ENCODE measurements around the gene BAHD1.

BAHD1 gene

DNA sequence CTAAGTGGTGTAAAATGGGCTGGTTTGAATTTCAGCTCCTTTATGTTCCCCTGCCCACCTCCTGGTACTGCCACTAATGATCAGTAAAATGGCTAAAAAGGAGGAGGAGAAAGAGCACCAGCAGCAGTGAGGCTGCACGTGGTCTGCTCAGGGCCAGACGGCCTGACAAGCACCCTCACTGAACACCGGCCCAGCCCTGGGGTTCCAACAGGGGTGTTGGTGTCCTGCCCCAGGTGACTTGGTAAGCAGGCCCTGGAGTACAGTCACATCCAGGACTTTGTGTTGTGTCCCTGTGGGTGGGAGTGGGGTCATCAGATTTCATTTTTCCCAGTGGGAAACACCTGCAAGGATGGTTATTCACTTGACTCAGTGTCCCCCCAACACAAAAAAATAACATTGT is 5.4 kb downstream of the BAHD1 start:
- no peak for DNase-seq

DNA sequence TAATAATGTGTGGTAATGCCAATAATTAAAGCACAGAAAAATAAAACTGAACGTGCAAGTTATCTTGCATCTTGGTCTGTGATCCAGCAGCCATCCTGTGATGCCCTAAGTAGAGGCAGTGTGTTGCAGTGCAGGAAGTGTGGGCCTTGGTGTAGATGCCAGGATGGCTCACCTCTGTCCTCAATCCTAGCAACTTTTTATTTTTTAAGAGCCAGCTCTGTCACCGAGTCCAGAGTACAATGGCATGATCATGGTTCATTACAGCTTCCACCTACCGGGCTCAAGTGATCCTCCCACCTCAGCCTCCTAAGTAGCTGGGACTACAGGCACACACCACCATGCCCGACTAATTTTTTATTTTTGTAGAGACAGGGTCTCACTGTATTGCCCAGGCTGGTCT is 7.6 kb downstream of the BAHD1 start:
- no peak for DNase-seq

DNA sequence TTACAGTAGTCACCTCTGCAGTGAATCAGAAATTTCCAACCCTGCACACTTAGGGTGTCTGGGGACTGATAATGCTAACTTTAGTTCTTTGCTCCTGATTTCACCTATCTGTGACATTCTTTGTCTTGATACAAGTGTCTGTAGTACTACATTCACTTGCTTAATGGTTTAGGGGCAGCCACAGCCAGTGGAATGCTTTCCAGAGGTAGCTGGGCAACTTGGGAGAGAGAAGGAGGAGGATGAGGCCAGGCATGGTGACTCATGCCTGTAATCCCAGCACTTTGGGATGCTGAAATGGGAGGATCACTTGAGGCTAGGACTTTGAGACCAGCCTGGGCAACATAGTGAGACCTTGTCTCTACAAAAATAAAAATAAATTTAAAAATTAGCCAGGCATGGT is 8.5 kb downstream of the BAHD1 start:
- DNase-seq: no peak

DNA sequence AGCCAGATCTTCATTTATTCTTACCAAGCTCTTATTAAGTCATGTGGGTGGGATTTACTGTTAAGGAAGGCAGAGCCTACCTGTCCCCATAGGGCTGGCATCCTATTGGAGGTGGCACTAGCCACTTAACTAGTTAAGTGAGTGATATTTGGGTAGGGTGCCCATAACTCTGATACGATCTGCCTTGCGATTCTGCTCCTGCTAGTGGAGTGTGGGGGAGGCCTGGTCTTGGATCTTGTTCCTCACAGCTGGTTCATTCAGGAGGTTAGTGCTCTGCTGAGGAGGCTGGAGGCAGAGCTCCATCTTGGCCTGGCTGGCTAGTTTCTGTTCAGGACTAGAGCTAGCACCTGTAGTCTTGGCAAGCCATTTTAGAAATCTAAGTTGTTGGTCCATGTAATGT is 9.3 kb downstream of the BAHD1 start:
- no peak for DNase-seq

DNA sequence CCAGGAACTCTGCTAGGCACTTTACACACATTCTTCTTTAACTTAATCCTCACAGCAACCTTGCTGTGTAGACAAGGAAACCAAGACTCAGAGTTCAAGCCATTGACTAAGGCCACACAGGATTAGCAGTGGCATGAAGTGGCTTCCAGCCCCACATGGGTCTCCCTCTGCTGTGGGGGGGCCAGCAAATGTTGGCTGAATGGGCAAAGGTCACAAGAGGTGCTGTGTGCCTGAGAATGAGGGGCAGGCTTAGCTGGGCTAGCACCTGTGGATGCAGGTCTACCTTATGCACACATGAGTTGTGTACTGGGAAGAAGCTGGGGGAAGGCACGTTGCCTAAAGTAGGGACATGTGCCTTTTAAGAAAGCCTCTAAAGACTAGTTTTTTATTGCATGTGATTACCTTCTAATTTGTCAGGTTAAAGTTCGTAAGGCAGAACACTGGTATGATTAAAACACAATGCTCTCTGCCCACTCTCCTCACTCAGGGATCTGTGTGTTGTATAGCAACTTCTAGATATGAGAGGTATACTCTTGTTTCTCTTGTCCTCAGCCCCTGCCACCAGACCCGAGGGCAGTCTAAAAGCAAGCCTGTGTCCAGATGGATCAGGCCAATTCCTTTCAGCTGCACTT is 10.9 kb downstream of the BAHD1 start:
- DNase-seq: no peak

DNA sequence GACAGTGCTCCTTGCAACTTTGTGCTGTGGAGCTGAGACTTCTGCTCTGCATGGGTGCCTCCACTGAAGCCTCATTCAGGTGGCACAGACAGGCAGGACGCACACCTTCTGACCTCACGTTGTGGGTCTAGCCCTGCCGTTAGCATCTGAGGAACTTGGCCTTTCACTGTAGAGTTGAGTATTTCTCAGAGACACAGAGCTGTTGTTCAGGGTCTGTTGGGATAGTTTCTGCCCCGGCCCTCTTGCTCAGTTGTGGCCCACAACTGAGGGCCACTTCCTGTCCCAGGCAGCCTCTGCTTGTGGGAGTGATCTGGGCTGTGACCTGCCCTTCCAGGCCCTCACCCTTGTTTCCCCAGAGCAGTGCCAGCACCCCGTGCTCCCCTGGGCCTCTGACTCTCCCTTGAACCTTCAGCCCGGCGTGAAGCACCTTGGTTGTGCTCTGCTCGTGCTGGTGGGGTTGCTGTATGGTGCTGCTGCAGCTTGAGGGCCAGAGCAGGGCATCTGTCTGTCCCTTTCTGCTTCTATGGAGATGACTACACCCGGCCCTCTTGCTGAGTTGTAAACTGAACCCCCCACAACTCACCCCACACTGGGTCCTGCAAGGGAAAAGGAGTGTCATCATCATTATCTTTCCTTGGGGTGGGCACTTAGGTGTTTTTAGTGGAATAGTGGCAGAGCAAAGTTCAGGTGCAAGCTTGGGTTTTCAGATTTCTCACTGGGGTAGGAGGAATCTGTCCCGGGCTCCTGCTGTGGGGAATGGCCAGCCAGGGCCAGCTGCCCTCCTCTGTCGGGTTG is 11.7 kb downstream of the BAHD1 start:
- no peak for DNase-seq

DNA sequence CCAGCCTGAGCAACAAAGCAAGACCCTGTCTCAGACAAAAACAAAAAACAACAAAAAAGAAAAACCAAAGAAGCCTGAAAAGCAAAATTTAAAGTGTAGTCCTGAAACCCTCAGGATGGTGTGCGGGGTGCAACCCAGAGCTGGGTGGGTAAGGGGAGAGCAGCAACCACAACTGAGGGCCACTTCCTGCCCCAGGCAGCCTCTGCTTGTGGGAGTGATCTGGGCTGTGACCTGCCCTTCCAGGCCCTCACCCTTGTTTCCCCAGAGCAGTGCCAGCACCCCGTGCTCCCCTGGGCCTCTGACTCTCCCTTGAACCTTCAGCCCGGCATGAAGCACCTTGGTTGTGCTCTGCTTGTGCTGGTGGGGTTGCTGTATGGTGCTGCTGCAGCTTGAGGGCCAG is 13.2 kb downstream of the BAHD1 start:
- DNase-seq: peak; percentile 35

DNA sequence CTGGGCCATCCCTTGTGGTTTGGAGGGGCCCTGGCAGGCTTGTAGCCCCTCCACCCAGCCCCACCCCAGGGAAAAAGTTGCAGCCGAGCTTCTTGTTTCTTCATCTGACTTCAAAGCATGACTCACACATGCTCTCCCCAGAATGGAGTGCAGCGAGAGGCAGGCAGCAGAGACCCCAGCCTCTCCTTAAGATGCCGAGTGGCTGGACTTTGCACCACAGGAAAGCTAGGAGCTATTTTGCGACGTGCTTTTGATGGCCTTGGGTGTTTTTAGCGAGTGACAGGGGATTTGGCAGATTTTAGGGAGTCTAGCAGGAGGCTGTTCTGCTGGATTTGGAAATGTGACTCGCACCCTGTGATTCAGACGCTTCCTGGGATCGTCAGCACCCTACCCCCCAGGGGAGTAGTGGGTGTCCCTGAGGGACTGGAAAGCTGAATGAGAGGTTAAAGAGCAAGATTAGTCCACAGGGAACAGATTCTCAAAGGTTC is 14.2 kb downstream of the BAHD1 start:
- no peak for DNase-seq

DNA sequence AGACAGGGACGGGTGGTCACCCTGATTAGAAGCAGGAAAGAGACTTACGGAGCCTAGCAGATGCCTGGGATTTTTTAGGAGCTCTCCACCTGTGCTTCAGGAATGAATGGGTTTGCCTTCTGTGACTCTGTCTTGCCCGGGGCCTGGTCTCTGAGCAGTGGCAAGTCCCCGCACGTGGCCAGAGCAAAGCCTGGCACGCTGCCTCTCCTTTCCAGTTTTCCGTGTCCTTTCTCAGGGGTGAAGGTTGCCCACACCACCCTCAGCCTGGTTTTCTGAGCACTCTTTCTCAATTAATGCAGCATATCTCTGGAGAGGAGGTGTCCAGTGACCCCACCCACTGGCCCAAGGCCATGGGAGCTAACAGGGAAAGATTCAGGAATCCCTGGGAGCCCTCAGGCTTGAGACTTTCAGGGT is 15.6 kb downstream of the BAHD1 start:
- no peak for DNase-seq

DNA sequence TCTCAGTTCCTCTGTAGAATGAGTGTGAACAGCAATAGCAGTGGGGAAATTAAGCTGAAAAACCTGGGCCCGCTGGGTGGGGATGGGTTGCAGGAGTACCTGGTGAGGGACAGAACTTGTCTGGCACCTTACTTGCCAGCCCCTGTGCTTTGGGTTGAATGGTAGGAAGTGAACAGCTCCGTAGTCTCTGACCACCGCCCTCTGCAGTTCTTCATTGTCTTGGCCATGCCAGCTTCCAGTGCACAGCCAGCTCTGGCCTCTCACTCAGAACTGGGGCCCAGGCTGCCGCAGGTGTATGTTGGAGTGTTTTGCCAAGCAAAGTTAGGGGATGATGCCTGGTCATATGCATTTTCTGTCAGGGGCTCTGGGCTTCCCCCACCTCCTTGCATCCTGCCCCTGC is 16.0 kb downstream of the BAHD1 start:
- no peak for DNase-seq

DNA sequence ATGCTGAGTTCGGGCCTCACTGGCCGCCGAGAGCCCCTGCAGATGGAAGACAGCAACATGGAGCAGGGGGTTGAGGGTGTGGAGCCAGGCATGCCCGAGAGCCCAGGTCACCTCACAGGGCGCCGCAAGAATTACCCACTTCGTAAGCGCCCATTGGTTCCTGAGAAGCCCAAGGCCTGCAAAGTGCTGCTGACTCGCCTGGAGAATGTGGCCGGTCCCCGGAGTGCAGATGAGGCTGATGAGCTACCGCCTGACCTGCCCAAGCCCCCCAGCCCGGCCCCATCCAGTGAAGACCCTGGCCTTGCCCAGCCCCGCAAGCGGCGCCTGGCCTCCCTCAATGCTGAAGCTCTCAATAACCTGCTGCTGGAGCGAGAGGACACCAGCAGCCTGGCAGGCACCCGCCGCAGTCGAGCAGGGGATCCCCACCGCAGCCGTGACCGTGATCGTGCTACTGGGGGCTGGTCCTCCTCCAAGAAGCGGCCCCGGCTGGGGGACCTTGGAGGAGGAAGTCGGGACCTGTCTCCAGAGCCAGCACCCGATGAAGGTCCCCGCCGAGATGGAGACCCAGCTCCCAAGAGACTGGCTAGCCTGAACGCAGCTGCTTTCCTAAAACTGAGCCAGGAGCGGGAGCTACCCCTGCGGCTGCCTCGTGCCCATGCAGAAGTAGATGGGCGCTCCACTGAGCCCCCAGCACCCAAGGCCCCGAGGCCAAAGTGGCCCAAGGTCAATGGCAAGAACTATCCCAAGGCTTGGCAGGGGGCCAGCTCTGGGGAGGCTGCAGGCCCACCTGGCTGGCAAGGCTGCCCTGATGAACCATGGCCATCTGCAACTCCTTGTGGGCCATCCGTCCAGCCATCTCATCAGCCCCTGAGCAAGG is 18.0 kb downstream of the BAHD1 start:
- DNase-seq: no peak

DNA sequence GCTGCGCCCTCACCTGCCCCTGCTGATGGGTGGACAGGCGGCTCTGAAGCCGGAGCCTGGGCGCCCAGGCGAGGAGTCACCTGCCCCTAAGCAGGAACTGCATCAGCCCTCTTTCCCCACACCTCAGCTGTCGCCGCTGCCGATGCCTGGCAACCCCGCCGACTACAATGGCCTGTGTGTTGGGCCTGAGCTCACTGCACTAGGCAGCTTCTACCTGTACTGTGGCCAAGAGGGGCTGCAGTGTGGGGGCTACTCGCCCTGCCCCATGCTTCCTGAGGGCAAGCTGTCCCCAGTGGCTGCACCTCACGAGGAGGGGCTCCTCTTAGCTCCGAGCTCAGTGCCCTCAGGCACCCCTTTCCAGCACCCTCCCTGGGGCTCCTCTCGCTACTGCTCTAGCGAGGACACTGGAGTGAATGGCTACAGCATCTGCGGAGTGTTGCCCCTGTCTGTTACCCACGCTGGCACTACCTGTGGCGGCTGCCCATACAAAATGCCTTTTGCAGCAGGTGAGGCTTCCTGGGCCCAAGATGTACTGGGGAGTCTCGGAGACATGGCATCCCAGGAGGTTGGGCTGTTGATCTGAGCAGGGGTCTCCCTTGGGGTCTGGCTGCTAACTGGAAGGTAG is 18.8 kb downstream of the BAHD1 start:
- no peak for DNase-seq

DNA sequence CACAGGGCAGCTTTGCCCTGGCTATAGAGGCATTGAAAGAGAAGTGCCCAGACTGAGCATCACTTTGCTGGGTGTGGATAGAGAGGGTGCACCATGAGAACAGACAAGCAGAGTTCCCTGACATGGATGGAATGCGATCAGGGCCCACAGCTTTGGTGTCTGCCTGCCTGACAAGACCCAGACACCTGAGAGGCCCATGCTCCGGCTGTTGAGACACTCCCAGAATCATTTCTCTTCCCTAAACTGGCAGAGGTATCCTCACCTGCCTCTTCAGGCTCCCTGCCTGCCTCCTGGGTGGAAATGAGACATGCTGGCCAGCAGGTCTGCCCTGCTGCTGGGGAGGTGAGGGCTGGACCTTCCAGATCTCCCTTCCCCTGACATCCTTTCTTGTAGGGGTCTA is 19.7 kb downstream of the BAHD1 start:
- DNase-seq: no peak

DNA sequence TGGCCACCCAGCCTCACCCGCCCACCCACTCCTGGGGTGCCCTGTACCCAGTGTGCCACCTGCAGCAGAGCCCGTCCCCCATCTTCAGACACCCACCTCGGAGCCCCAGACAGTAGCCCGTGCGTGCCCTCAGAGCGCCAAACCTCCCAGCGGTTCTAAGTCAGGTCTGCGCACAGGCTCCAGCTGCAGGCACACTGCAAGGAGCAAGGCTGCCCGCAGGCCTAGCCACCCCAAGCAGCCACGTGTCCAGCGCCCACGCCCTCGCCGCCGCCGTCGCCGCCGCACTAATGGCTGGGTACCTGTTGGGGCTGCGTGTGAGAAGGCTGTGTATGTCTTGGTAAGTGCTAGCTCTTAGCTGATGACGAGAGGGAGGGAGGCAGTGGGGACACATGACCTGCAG is 21.2 kb downstream of the BAHD1 start:
- no peak for DNase-seq

DNA sequence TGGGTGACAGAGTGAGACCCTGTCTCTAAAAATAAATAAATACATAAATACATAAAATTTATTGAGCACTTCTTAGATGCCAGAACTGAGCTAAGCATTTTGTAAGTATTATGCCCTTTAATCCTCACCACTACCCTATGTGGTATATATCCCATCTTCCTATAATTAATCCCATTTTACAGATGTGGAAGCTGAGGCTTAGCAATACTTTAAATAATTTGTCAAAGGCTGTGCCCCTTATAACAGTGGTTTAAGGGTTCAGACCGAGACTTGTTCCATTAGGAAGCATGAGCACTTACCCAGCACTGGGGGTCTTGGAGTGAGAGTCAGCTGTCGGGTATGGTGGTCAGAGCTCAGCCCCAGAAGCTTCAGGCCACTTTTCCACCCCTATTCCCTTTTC is 22.5 kb downstream of the BAHD1 start:
- DNase-seq: no peak

DNA sequence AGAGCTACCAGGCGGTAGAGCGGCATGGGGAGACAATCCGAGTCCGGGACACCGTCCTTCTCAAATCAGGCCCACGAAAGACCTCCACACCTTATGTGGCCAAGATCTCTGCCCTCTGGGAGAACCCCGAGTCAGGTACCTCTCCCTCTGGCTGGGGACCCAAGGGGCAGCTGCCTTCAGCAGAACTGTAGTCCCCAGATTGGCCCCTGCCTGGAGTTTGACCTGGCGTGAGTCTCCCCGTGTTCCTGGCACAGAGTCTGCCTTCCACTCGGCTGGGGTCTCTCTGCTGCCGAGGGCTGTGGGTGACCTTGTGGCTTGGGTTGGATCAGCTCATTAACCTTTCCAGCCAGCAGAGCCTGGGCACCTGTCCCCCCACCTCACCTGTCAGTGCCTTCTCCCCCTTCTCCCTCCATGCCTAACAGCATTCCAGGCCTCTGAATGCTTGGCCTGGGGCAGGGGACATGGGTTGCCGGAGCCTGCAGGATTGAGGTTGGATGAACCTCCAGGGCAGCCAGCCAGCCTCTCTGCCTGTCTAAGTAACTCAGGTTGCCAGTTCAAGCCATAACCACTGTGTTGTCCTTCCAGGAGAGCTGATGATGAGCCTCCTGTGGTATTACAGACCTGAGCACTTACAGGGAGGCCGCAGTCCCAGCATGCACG is 23.3 kb downstream of the BAHD1 start:
- DNase-seq: no peak

DNA sequence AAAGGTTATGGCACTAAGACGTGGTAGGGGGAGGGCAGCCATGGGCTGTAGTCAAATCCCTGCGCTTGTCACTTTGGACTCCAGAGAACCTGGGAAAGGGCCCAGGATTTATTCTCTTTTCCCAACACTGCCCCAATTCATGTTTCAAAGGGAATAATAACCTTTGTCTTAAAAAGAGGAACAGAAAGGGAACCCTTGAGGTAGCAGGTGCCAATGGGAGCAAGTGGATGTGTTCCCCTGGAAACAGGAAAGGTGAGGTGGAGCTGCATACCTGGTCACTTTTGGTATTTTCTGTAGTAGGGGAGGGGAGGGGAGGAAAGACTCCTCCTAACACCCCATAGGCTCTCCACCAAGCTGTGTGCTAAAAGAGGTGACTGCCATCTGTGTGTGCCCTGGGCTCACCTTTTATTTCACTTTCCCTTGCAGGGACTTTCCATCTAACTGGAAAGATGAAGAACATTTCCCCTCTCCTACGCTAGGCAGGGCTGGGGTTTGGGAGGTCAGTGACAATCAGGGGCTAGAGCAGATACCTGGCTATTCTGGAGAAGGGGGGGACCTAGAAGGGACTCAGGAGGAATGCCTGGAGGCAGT is 23.9 kb downstream of the BAHD1 start:
- no peak for DNase-seq

DNA sequence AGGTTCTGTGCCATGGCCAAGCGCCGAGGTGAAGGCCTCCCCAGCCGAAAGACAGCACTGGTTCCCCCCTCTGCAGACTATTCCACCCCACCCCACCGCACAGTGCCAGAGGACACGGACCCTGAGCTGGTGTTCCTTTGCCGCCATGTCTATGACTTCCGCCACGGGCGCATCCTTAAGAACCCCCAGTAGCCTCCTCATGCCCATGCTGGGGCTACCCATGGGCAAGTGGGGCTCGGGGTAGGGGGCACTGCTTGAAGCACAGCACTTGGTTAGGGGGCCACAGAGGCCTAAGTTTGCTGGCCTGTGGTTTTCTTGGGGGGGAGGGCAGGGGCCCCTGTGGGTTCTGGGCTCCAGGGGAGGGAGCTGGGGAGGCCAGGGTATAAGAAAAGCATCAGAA is 25.2 kb downstream of the BAHD1 start:
- DNase-seq: no peak

DNA sequence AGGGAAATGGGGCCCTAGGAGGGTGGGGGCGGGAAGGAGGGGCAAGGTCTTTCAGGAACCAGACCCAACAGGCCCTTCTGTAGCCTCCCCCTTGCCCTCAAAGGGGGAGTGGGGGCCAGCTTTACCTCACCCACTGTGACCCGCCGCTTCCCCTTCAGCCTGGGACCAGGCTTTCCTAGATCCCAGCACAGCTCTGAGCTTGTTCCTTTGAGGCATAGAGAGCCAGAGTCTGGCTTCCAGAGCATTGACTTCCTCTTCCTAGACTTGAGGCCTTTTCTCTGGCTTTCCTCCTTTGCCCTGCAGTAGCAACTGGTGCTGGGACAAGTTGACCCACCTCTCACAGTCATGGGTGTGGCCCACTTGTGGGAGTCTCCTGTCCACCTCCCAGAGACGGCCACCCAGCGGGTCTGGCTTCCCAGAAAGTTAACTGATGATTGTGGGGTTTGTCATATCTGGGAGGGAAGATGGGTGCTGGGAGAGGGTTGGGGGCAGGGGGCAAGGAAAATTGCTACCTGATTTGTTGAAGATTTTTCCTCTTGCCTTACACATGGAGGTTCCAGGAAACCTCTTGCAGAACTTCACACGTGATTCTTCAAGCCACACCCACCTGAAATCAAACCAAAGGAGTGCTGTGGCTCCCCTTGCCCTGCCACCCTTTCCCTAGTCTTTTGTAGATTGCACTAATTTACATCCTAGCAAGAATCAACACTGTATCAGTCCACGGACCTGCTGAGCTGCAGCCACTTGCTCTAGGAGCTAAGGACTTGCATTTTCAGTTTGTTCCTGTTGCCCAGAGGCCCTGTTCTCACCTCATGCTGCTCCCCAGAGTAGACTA is 25.9 kb downstream of the BAHD1 start:
- DNase-seq: no peak

DNA sequence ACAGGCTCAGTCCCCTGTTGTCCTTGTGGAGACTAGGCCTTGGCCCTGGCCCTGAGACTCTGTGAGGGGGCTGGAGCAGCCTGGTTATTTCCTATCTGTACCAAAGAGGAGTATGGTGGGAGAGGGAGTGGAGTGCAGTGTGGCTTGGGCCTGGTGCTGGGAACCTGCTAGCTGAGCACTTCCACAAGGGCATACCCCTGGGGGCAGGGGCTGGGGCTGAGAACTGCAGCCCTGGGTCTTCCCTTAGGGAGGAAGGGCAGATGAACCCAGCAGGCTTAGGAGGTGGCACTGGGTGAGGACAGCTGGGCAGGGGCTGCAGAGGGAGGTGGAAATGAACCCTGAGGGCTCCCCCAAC is 26.5 kb downstream of the BAHD1 start:
- no peak for DNase-seq

DNA sequence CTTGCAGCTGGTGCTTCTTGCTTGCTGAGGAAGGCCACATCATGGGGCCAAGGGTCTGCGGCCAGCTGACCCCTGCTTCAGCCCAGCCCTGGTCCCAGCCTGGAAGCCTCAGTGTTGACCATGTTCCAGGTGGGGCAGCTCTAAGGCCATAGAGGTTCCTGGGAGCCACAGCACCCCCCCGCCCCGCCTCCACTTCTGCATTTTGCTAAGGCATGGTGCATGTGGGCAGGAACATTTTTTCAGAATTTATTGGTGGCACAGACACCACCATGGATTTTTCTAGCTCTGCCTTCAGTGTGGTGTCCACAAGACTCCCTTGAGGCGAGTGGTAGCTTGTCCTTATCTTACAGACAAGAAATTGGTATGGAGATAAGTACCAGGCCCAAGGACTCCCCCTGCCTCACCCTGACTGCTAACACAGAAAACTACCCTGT is 28.2 kb downstream of the BAHD1 start:
- DNase-seq: no peak

All from CD4-positive, alpha-beta T cell treated with Interleukin-4 for 4 hours (primary cell).